ENCODE measurements around the gene CTIF.

CTIF gene

GRCh38 chr18:48838166-48838775, 299.4 kb downstream of the CTIF start:
- Mint-ChIP-seq H3K36me3 (ENCODE audit: low read depth) (no peaks in the 10 kb centered on the region), H3K9me3 (no peaks in the 10 kb centered on the region), H3K4me1 (ENCODE audit: low read depth) (peaks cover 86% of the 10 kb centered on the region), H3K27me3 (no peaks in the 10 kb centered on the region), H3K4me3 (no peak overlapping the region), H3K27ac (peak overlapping the region; percentile 16)

- Mint-ChIP-seq H3K4me3 (no peak overlapping the region), H3K36me3 (ENCODE audit: low read depth) (no peaks in the 10 kb centered on the region), H3K4me1 (ENCODE audit: low read depth) (peaks cover 84% of the 10 kb centered on the region), H3K9me3 (no peaks in the 10 kb centered on the region), H3K27me3 (no peaks in the 10 kb centered on the region), H3K27ac (peak overlapping the region; percentile 82)
These were observed 300.3 kb downstream of the CTIF start for GRCh38 chr18:48838921-48839818.

- Mint-ChIP-seq H3K4me3 (no peak overlapping the region), H3K36me3 (ENCODE audit: low read depth) (no peaks in the 10 kb centered on the region), H3K9me3 (no peaks in the 10 kb centered on the region), H3K27ac (no peak overlapping the region), H3K27me3 (no peaks in the 10 kb centered on the region), H3K4me1 (ENCODE audit: low read depth) (peaks cover 82% of the 10 kb centered on the region)
These were observed 301.1 kb downstream of the CTIF start for GRCh38 chr18:48839819-48840490.

- Mint-ChIP-seq H3K36me3 (ENCODE audit: low read depth) (no peaks in the 10 kb centered on the region), H3K27ac (no peak overlapping the region), H3K27me3 (no peaks in the 10 kb centered on the region), H3K9me3 (peaks cover 1% of the 10 kb centered on the region), H3K4me1 (ENCODE audit: low read depth) (peaks cover 79% of the 10 kb centered on the region), H3K4me3 (no peak overlapping the region)
These were observed 301.7 kb downstream of the CTIF start for GRCh38 chr18:48840491-48840877.

- H3K27ac Mint-ChIP-seq, result peak overlapping the region; percentile 67
- H3K4me3 Mint-ChIP-seq, result no peak overlapping the region
- peaks cover 13% of the 10 kb centered on the region for H3K9me3 Mint-ChIP-seq
- peaks cover 73% of the 10 kb centered on the region for H3K4me1 Mint-ChIP-seq (ENCODE audit: low read depth)
- H3K27me3 Mint-ChIP-seq, result no peaks in the 10 kb centered on the region
- H3K36me3 Mint-ChIP-seq (ENCODE audit: low read depth), result no peaks in the 10 kb centered on the region
These were observed 302.8 kb downstream of the CTIF start for GRCh38 chr18:48841381-48842258.

GRCh38 chr18:48842259-48843061, 303.6 kb downstream of the CTIF start:
- Mint-ChIP-seq H3K4me1 (ENCODE audit: low read depth) (peaks cover 65% of the 10 kb centered on the region), H3K27me3 (no peaks in the 10 kb centered on the region)

GRCh38 chr18:48843162-48843561, 304.3 kb downstream of the CTIF start:
- Mint-ChIP-seq H3K27ac (peak overlapping the region; percentile 38), H3K4me1 (ENCODE audit: low read depth) (peaks cover 63% of the 10 kb centered on the region), H3K27me3 (no peaks in the 10 kb centered on the region), H3K9me3 (peaks cover 14% of the 10 kb centered on the region), H3K36me3 (ENCODE audit: low read depth) (no peaks in the 10 kb centered on the region), H3K4me3 (no peak overlapping the region)

More at GRCh38 chr18:48842259-48843061, 303.6 kb downstream of the CTIF start:
- Mint-ChIP-seq H3K4me3 (no peak overlapping the region), H3K9me3 (peaks cover 14% of the 10 kb centered on the region), H3K27ac (peak overlapping the region; percentile 67), H3K36me3 (ENCODE audit: low read depth) (no peaks in the 10 kb centered on the region)

GRCh38 chr18:48843596-48843995, 304.8 kb downstream of the CTIF start:
- H3K4me3 Mint-ChIP-seq, result no peak overlapping the region
- H3K36me3 Mint-ChIP-seq (ENCODE audit: low read depth), result no peaks in the 10 kb centered on the region
- H3K9me3 Mint-ChIP-seq, result peaks cover 14% of the 10 kb centered on the region
- H3K27me3 Mint-ChIP-seq, result no peaks in the 10 kb centered on the region
- no peak overlapping the region for H3K27ac Mint-ChIP-seq
- H3K4me1 Mint-ChIP-seq (ENCODE audit: low read depth), result peaks cover 59% of the 10 kb centered on the region

GRCh38 chr18:48844271-48844670, 305.4 kb downstream of the CTIF start:
- no peak overlapping the region for H3K4me3 Mint-ChIP-seq
- H3K4me1 Mint-ChIP-seq (ENCODE audit: low read depth), result peaks cover 52% of the 10 kb centered on the region

GRCh38 chr18:48845174-48845573, 306.3 kb downstream of the CTIF start:
- Mint-ChIP-seq H3K36me3 (ENCODE audit: low read depth) (no peaks in the 10 kb centered on the region), H3K27ac (no peak overlapping the region), H3K27me3 (no peaks in the 10 kb centered on the region), H3K4me1 (ENCODE audit: low read depth) (peaks cover 43% of the 10 kb centered on the region), H3K4me3 (no peak overlapping the region), H3K9me3 (peaks cover 14% of the 10 kb centered on the region)

More at GRCh38 chr18:48844271-48844670, 305.4 kb downstream of the CTIF start:
- H3K27ac Mint-ChIP-seq, result no peak overlapping the region
- no peaks in the 10 kb centered on the region for H3K27me3 Mint-ChIP-seq
- H3K9me3 Mint-ChIP-seq, result peaks cover 14% of the 10 kb centered on the region
- H3K36me3 Mint-ChIP-seq (ENCODE audit: low read depth), result no peaks in the 10 kb centered on the region

GRCh38 chr18:48846423-48846932, 307.6 kb downstream of the CTIF start:
- H3K9me3 Mint-ChIP-seq, result peaks cover 14% of the 10 kb centered on the region
- H3K4me1 Mint-ChIP-seq (ENCODE audit: low read depth), result peaks cover 44% of the 10 kb centered on the region
- no peak overlapping the region for H3K27ac Mint-ChIP-seq
- H3K36me3 Mint-ChIP-seq (ENCODE audit: low read depth), result no peaks in the 10 kb centered on the region
- H3K4me3 Mint-ChIP-seq, result no peak overlapping the region
- no peaks in the 10 kb centered on the region for H3K27me3 Mint-ChIP-seq

- Mint-ChIP-seq H3K27ac (peak overlapping the region; percentile 41), H3K36me3 (ENCODE audit: low read depth) (no peaks in the 10 kb centered on the region), H3K4me3 (no peak overlapping the region), H3K4me1 (ENCODE audit: low read depth) (peaks cover 45% of the 10 kb centered on the region), H3K9me3 (peaks cover 14% of the 10 kb centered on the region), H3K27me3 (no peaks in the 10 kb centered on the region)
These were observed 309.1 kb downstream of the CTIF start for GRCh38 chr18:48847807-48848486.

- peaks cover 14% of the 10 kb centered on the region for H3K9me3 Mint-ChIP-seq
- no peak overlapping the region for H3K4me3 Mint-ChIP-seq
- no peak overlapping the region for H3K27ac Mint-ChIP-seq
- H3K36me3 Mint-ChIP-seq (ENCODE audit: low read depth), result no peaks in the 10 kb centered on the region
- H3K27me3 Mint-ChIP-seq, result no peaks in the 10 kb centered on the region
- H3K4me1 Mint-ChIP-seq (ENCODE audit: low read depth), result peaks cover 43% of the 10 kb centered on the region
These were observed 309.9 kb downstream of the CTIF start for GRCh38 chr18:48848641-48849143.

Data from stimulated activated naive CD8-positive, alpha-beta T cell treated with anti-CD3 and anti-CD28 coated beads, Interleukin-15, Interleukin-2, amounts not matched to agents 100 ng/mL and 50 ng/mL, for 24 hours (primary cell).